ENCODE data around the gene CR1.
"Not testable (repeated sequence)": the region's sequence is repeated elsewhere in the genome, so short reads cannot be mapped to it uniquely, and the experiment has no call there.

The CR1 gene

GRCh38 chr1:207518608-207519236, 22.8 kb downstream of the CR1 start:
- no peak overlapping the region for H3K4me3 ChIP-seq (ENCODE audit: low read depth, low read length)
- DNase-seq (ENCODE audit: low read depth) = no peak
- TF ChIP-seq CTCF (IDR thresholded peaks at IDR 0.05; ENCODE audit: insufficient read depth, low read depth, low read length, missing control alignments) = no peak

GRCh38 chr1:207519505-207520399, 23.8 kb downstream of the CR1 start:
- TF ChIP-seq CTCF (IDR thresholded peaks at IDR 0.05; ENCODE audit: insufficient read depth, low read depth, low read length, missing control alignments) = no peak
- no peak for DNase-seq (ENCODE audit: low read depth)

GRCh38 chr1:207520400-207521345, 24.7 kb downstream of the CR1 start:
- H3K4me3 ChIP-seq (ENCODE audit: low read depth, low read length); DNase-seq (ENCODE audit: low read depth): not testable (repeated sequence)

More at GRCh38 chr1:207519505-207520399, 23.8 kb downstream of the CR1 start:
- no peak overlapping the region for H3K4me3 ChIP-seq (ENCODE audit: low read depth, low read length)

- not testable (repeated sequence) for DNase-seq (ENCODE audit: low read depth); H3K4me3 ChIP-seq (ENCODE audit: low read depth, low read length)
Observed at GRCh38 chr1:207525239-207525638, 29.3 kb downstream of the CR1 start.

GRCh38 chr1:207528401-207528800, 32.4 kb downstream of the CR1 start:
- not testable (repeated sequence) for H3K4me3 ChIP-seq (ENCODE audit: low read depth, low read length); DNase-seq (ENCODE audit: low read depth)

- DNase-seq (ENCODE audit: low read depth); H3K4me3 ChIP-seq (ENCODE audit: low read depth, low read length): not testable (repeated sequence)
Observed at GRCh38 chr1:207536263-207536662, 40.3 kb downstream of the CR1 start.

- DNase-seq (ENCODE audit: low read depth); H3K4me3 ChIP-seq (ENCODE audit: low read depth, low read length): not testable (repeated sequence)
Observed at GRCh38 chr1:207546677-207547357, 50.9 kb downstream of the CR1 start.

GRCh38 chr1:207554823-207555222, 58.9 kb downstream of the CR1 start:
- not testable (repeated sequence) for H3K4me3 ChIP-seq (ENCODE audit: low read depth, low read length); DNase-seq (ENCODE audit: low read depth)

- peak; percentile 2 for DNase-seq (ENCODE audit: low read depth)
- peak; percentile 19 for TF ChIP-seq CTCF (IDR thresholded peaks at IDR 0.05; ENCODE audit: insufficient read depth, low read depth, low read length, missing control alignments)
- no peak overlapping the region for H3K4me3 ChIP-seq (ENCODE audit: low read depth, low read length)
Observed at GRCh38 chr1:207565546-207566468, 69.8 kb downstream of the CR1 start.

- not testable (repeated sequence) for DNase-seq (ENCODE audit: low read depth); H3K4me3 ChIP-seq (ENCODE audit: low read depth, low read length)
Observed at GRCh38 chr1:207571926-207572325, 76.0 kb downstream of the CR1 start.

- H3K4me3 ChIP-seq (ENCODE audit: low read depth, low read length); DNase-seq (ENCODE audit: low read depth): not testable (repeated sequence)
Observed at GRCh38 chr1:207573074-207573473, 77.1 kb downstream of the CR1 start.

- not testable (repeated sequence) for H3K4me3 ChIP-seq (ENCODE audit: low read depth, low read length); DNase-seq (ENCODE audit: low read depth)
Observed at GRCh38 chr1:207575381-207575780, 79.4 kb downstream of the CR1 start.
